Activated CD4-positive, alpha-beta T cell treated with anti-CD3 and anti-CD28 coated beads, Interleukin-2, amount 10 ng/mL, durations not matched to agents 24 days and 14 days (primary cell): ENCODE results near the gene UBXN1. TPM values are rescaled to one million over a fixed set of nuclear protein-coding genes. Genes with fewer than 3 reads are reported as not detected.

Source experiments
- DNase-seq: peaks from one replicate; pipeline ENCODE4 v3.0.0; 2022
- H3K27ac Mint-ChIP-seq: one replicate; pipeline ENCODE4 v1.8.0; 2022; ENCODE audit warnings: mild to moderate bottlenecking, mixed read lengths
- H3K27me3 Mint-ChIP-seq: one replicate; pipeline ENCODE4 v1.8.0; 2022; ENCODE audit warnings: mixed read lengths
- H3K36me3 Mint-ChIP-seq: one replicate; pipeline ENCODE4 v1.8.0; 2022; ENCODE audit warnings: low read depth, mild to moderate bottlenecking, mixed read lengths
- H3K4me1 Mint-ChIP-seq: one replicate; pipeline ENCODE4 v1.8.0; 2021; ENCODE audit warnings: mixed read lengths
- H3K4me3 Mint-ChIP-seq: one replicate; pipeline ENCODE4 v1.8.0; 2022; ENCODE audit warnings: mild to moderate bottlenecking, moderate library complexity, mixed read lengths
- H3K9me3 Mint-ChIP-seq: one replicate; pipeline ENCODE4 v1.8.0; 2021; ENCODE audit warnings: mixed read lengths
- intact Hi-C: fragments of 100-400 bp; cut with micrococcal nuclease; formaldehyde crosslinking; loops from one replicate; pipeline ENCODE4 v1.15.1; 2023
- total RNA-seq: library from RNA; stranded (reverse); gene quantifications from 2 replicates; pipeline ENCODE4 v1.2.3, GENCODE V29; 2022

UBXN1 gene
- total RNA-seq, 1 donor from 2014 or later: 118 TPM

DNA sequence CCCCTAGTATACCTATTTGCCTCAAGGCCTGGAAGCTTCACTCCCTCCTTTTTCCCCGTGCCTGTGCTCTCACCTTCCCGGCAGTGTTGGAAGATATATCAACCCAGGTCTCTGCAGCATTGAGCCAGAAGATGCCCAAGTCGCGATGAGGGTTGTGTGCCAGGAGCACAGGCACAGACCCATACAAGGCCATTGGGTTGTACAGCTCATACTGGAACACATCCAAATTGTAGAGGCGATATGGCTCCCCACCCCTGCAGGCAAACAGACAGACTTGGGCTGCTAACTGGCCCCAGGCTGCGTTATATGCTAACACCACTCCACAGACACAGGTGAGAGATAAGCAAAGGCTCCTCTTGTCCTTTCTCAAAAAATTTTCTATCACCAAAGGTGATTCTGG, 46.4 kb downstream of the UBXN1 start:
- Mint-ChIP-seq H3K4me1 (peaks cover 14% of the 10 kb centered on the region), H3K27me3 (no peaks in the 10 kb centered on the region), H3K36me3 (peaks cover 72% of the 10 kb centered on the region), H3K9me3 (no peaks in the 10 kb centered on the region), H3K27ac (no peak overlapping the region), H3K4me3 (no peak overlapping the region)
- no peak for DNase-seq
- intact Hi-C loops: no loop called here

GRCh38 chr11:62627713-62628112, 51.2 kb downstream of the UBXN1 start:
- Mint-ChIP-seq H3K27me3 (no peaks in the 10 kb centered on the region), H3K9me3 (no peaks in the 10 kb centered on the region), H3K36me3 (peaks cover 67% of the 10 kb centered on the region), H3K4me1 (peaks cover 7% of the 10 kb centered on the region), H3K4me3 (no peak overlapping the region), H3K27ac (no peak overlapping the region)
- intact Hi-C loops: no loop called here
- DNase-seq: no peak

Other genes with a start within 250 kb of the UBXN1 start
- 88.8 and 91.5 TPM in 2 replicates for gene AHNAK, start 132.3 kb downstream of the UBXN1 start, total RNA-seq
- gene EEF1G, start 105.2 kb downstream of the UBXN1 start, total RNA-seq: 1,271 and 1,309 TPM in 2 replicates
- gene TUT1, start 87.5 kb downstream of the UBXN1 start, total RNA-seq: 45.3 and 50.9 TPM in 2 replicates
- 219 and 220 TPM in 2 replicates for gene MTA2, start 77.2 kb downstream of the UBXN1 start, total RNA-seq
- gene EML3, start 66.3 kb downstream of the UBXN1 start, total RNA-seq: 161 and 166 TPM in 2 replicates
- 2.3 and 3.1 TPM in 2 replicates for gene ROM1, start 65.8 kb downstream of the UBXN1 start, total RNA-seq
- 80.3 and 91.4 TPM in 2 replicates for gene B3GAT3, start 57.1 kb downstream of the UBXN1 start, total RNA-seq
- gene GANAB, start 32.5 kb downstream of the UBXN1 start, total RNA-seq: 251 and 257 TPM in 2 replicates
- gene INTS5, start 25.8 kb downstream of the UBXN1 start, total RNA-seq: 36.5 and 36.6 TPM in 2 replicates
- 143 and 147 TPM in 2 replicates for gene C11orf98, start 13.9 kb downstream of the UBXN1 start, total RNA-seq
- 59.5 and 60.9 TPM in 2 replicates for gene CSKMT, start 13.8 kb downstream of the UBXN1 start, total RNA-seq
- 8.6 and 9.4 TPM in 2 replicates for gene UQCC3, start 7.4 kb downstream of the UBXN1 start, total RNA-seq
- gene LBHD1, start 6.8 kb downstream of the UBXN1 start, total RNA-seq: 21.5 and 23.0 TPM in 2 replicates
- gene LRRN4CL, start 10.5 kb upstream of the UBXN1 start, total RNA-seq: 0.16 and 0.17 TPM in 2 replicates
- 29.6 and 32.4 TPM in 2 replicates for gene BSCL2, start 28.4 kb upstream of the UBXN1 start, total RNA-seq
- gene GNG3, start 28.6 kb upstream of the UBXN1 start, total RNA-seq: 0.24 TPM in 1 of 2 replicates, not detected in the other
- gene HNRNPUL2, start 48.4 kb upstream of the UBXN1 start, total RNA-seq: 60.5 and 60.6 TPM in 2 replicates
- gene TTC9C, start 49.4 kb upstream of the UBXN1 start, total RNA-seq: 32.7 and 33.3 TPM in 2 replicates
- 7.5 and 11.1 TPM in 2 replicates for gene ZBTB3, start 75.1 kb upstream of the UBXN1 start, total RNA-seq
- gene POLR2G, start 82.5 kb upstream of the UBXN1 start, total RNA-seq: 138 and 155 TPM in 2 replicates
- 20.1 and 20.2 TPM in 2 replicates for gene TAF6L, start 92.3 kb upstream of the UBXN1 start, total RNA-seq
- gene TMEM179B, start 108.3 kb upstream of the UBXN1 start, total RNA-seq: 32.9 and 36.3 TPM in 2 replicates
- 15.0 and 16.5 TPM in 2 replicates for gene TMEM223, start 112.9 kb upstream of the UBXN1 start, total RNA-seq
- gene NXF1, start 126.4 kb upstream of the UBXN1 start, total RNA-seq: 133 and 147 TPM in 2 replicates
- 28.1 and 33.5 TPM in 2 replicates for gene STX5, start 153.0 kb upstream of the UBXN1 start, total RNA-seq
- 0.79 and 2.0 TPM in 2 replicates for gene TEX54, start 153.8 kb upstream of the UBXN1 start, total RNA-seq
- 145 and 153 TPM in 2 replicates for gene WDR74, start 160.5 kb upstream of the UBXN1 start, total RNA-seq
- gene SLC3A2, start 201.8 kb upstream of the UBXN1 start, total RNA-seq: 364 and 379 TPM in 2 replicates
- not detected in 2 replicates for gene CHRM1, start 242.3 kb upstream of the UBXN1 start, total RNA-seq